Activated CD4-positive, alpha-beta T cell treated with anti-CD3 and anti-CD28 coated beads, Interleukin-2, amount 50 U/mL, for 48 hours (primary cell): ENCODE measurements around the gene FERD3L.

Experiments used
- DNase-seq, 2 experiments: peaks; one replicate each; pipeline ENCODE4 v3.0.0-alpha.2; 2020

The FERD3L gene

GRCh38 chr7:19116121-19117090 is 28.8 kb downstream of the FERD3L start:
- peak in 1 of 2 experiments; percentile 3 for DNase-seq

GRCh38 chr7:19114551-19114855 is 30.7 kb downstream of the FERD3L start:
- DNase-seq: no peak

- no peak for DNase-seq
These were observed 31.2 kb downstream of the FERD3L start for GRCh38 chr7:19113855-19114550.

- no peak for DNase-seq
These were observed 32.2 kb downstream of the FERD3L start for GRCh38 chr7:19113002-19113350.

GRCh38 chr7:19112274-19113001 is 32.8 kb downstream of the FERD3L start:
- no peak for DNase-seq

GRCh38 chr7:19111474-19112273 is 33.5 kb downstream of the FERD3L start:
- no peak for DNase-seq

GRCh38 chr7:19110776-19111175 is 34.4 kb downstream of the FERD3L start:
- no peak for DNase-seq

- no peak for DNase-seq
These were observed 35.0 kb downstream of the FERD3L start for GRCh38 chr7:19110026-19110730.

- no peak for DNase-seq
These were observed 35.9 kb downstream of the FERD3L start for GRCh38 chr7:19109000-19109946.

GRCh38 chr7:19107356-19108146 is 37.7 kb downstream of the FERD3L start:
- no peak for DNase-seq

GRCh38 chr7:19107081-19107355 is 38.2 kb downstream of the FERD3L start:
- DNase-seq: no peak

- no peak for DNase-seq
These were observed 38.8 kb downstream of the FERD3L start for GRCh38 chr7:19106241-19107080.

GRCh38 chr7:19105546-19105945 is 39.7 kb downstream of the FERD3L start:
- no peak for DNase-seq

- no peak for DNase-seq
These were observed 40.4 kb downstream of the FERD3L start for GRCh38 chr7:19104811-19105210.

- DNase-seq: no peak
These were observed 42.3 kb downstream of the FERD3L start for GRCh38 chr7:19102884-19103283.

- DNase-seq: no peak
These were observed 43.3 kb downstream of the FERD3L start for GRCh38 chr7:19101909-19102308.

- no peak for DNase-seq
These were observed 43.7 kb downstream of the FERD3L start for GRCh38 chr7:19101472-19101871.

- DNase-seq: no peak
These were observed 45.3 kb downstream of the FERD3L start for GRCh38 chr7:19099924-19100323.

GRCh38 chr7:19099194-19099593 is 46.0 kb downstream of the FERD3L start:
- no peak for DNase-seq
